H1 (cell line): ENCODE results near the gene KLHDC4. TPM values are rescaled to one million over a fixed set of nuclear protein-coding genes. Genes with fewer than 3 reads are reported as not detected.
"Not testable (repeated sequence)": the region's sequence is repeated elsewhere in the genome, so short reads cannot be mapped to it uniquely, and the experiment has no call there.

Experiments
- CTCF ChIA-PET: fragments of 300-600 bp; sonication (Branson Sonifier 250); formaldehyde crosslinking; loops from one replicate; lab custom pipeline; 2021; ENCODE audit not compliant: partially characterized antibody; lab: Charles Lee
- POLR2A ChIA-PET: fragments of 300-600 bp; sonication (Branson Sonifier 250); formaldehyde crosslinking; loops from one replicate; lab custom pipeline; 2021; ENCODE audit warnings: inconsistent platforms; ENCODE audit not compliant: partially characterized antibody; lab: Charles Lee
- DNase-seq, 2 experiments: peaks; one replicate each; pipeline versions ENCODE4 v3.0.0 to v3.0.0-alpha.2; 2010 to 2022; ENCODE audit warnings: low spot score in 2 of 2, low read depth in 1 of 2, mixed read lengths in 1 of 2
- FAIRE-seq: peaks from 2 replicates; lab custom pipeline; 2011; peaks lifted over from hg19 to GRCh38; lab: Jason Lieb, UNC
- H2AFZ ChIP-seq: 2 replicates; pipeline ENCODE4 v1.8.1; 2012; ENCODE audit warnings: low read length, inconsistent platforms
- H2AK5ac ChIP-seq: 2 replicates; pipeline ENCODE4 v1.6.1; 2013; ENCODE audit warnings: low read depth, low read length
- H2BK120ac ChIP-seq: replicated peaks from 2 replicates; pipeline ENCODE3; 2013; ENCODE audit warnings: low read depth, low read length, inconsistent platforms
- H2BK12ac ChIP-seq: 2 replicates; pipeline ENCODE4 v1.6.1; 2013; ENCODE audit warnings: low read depth, low read length
- H2BK15ac ChIP-seq: 2 replicates; pipeline ENCODE4 v1.6.1; 2013; ENCODE audit warnings: low read length
- H2BK20ac ChIP-seq: 2 replicates; pipeline ENCODE4 v1.6.1; 2013; ENCODE audit warnings: low read length
- H2BK5ac ChIP-seq: 2 replicates; pipeline ENCODE4 v1.6.1; 2013; ENCODE audit warnings: low read depth, low read length
- H3K14ac ChIP-seq: 2 replicates; pipeline ENCODE4 v1.6.1; 2013; ENCODE audit warnings: inconsistent platforms; ENCODE audit not compliant: insufficient read length
- H3K18ac ChIP-seq: 2 replicates; pipeline ENCODE4 v1.6.1; 2013; ENCODE audit warnings: low read length; ENCODE audit errors: extremely low read depth
- H3K23ac ChIP-seq: 2 replicates; pipeline ENCODE4 v1.6.1; 2013; ENCODE audit warnings: inconsistent platforms; ENCODE audit not compliant: insufficient read length
- H3K23me2 ChIP-seq: 2 replicates; pipeline ENCODE4 v1.6.1; 2013; ENCODE audit warnings: low read depth, low read length
- H3K27ac ChIP-seq: 2 replicates; pipeline ENCODE4 v1.6.1; 2011; ENCODE audit warnings: low read depth, low read length, inconsistent platforms
- H3K27me3 ChIP-seq, 4 experiments: replicated peaks in 1 of 4; 1 replicate in 1 of 4; 2 replicates in 3 of 4; pipeline versions ENCODE4 v1.6.1 to v1.8.1; 2011 to 2013; ENCODE audit warnings: low read length in 3 of 4, mild to moderate bottlenecking in 3 of 4, inconsistent platforms in 2 of 4, mixed read lengths in 2 of 4, moderate library complexity in 1 of 4; ENCODE audit not compliant: control insufficient read depth in 3 of 4, insufficient read depth in 3 of 4; ENCODE audit errors: extremely low read depth in 1 of 4
- H3K36me3 ChIP-seq, 4 experiments: 2 replicates each; pipeline versions ENCODE4 v1.6.1 to v1.8.1; 2011 to 2013; ENCODE audit warnings: mild to moderate bottlenecking in 4 of 4, low read length in 3 of 4, moderate library complexity in 2 of 4, control low read depth in 1 of 4, inconsistent platforms in 1 of 4; ENCODE audit not compliant: insufficient read depth in 4 of 4, control insufficient read depth in 2 of 4
- H3K4ac ChIP-seq: replicated peaks from 2 replicates; pipeline ENCODE3; 2013; ENCODE audit warnings: low read length, low read depth, mixed read lengths, inconsistent platforms; ENCODE audit not compliant: insufficient read length
- H3K4me1 ChIP-seq, 4 experiments: replicated peaks in 1 of 4; 1 replicate in 1 of 4; 2 replicates in 3 of 4; pipeline versions ENCODE4 v1.6.1 to v1.8.1; 2011 to 2013; ENCODE audit warnings: low read length in 3 of 4, inconsistent platforms in 2 of 4, mixed read lengths in 1 of 4; ENCODE audit not compliant: insufficient read depth in 4 of 4, control insufficient read depth in 3 of 4
- H3K4me2 ChIP-seq, 2 experiments: 2 replicates each; pipeline versions ENCODE4 v1.6.1 to v1.8.1; 2011 to 2013; ENCODE audit warnings: low read depth in 2 of 2, low read length in 2 of 2, control low read depth in 1 of 2, inconsistent platforms in 1 of 2, mild to moderate bottlenecking in 1 of 2; ENCODE audit not compliant: insufficient read depth in 1 of 2
- H3K4me3 ChIP-seq, 4 experiments: fragments of 200-600, 300-600 bp in 1 of 4; sonication (generic), shearing (Covaris generic), sonication (Bioruptor Twin) in 1 of 4; 2 replicates each; pipeline versions ENCODE4 v1.5.1 to v1.8.1; 2011 to 2016; ENCODE audit warnings: low read length in 4 of 4, low read depth in 3 of 4, control low read depth in 2 of 4, inconsistent platforms in 2 of 4, mild to moderate bottlenecking in 2 of 4, mixed read lengths in 1 of 4, moderate library complexity in 1 of 4; ENCODE audit not compliant: insufficient read depth in 2 of 4; ENCODE audit errors: extremely low read depth in 1 of 4
- H3K56ac ChIP-seq: replicated peaks from 2 replicates; pipeline ENCODE3; 2013; ENCODE audit warnings: low read depth, mild to moderate bottlenecking, mixed read lengths, low read length, inconsistent platforms; ENCODE audit not compliant: insufficient read length
- H3K79me1 ChIP-seq: 2 replicates; pipeline ENCODE4 v1.6.1; 2013; ENCODE audit warnings: low read depth, low read length, control low read depth
- H3K79me2 ChIP-seq, 2 experiments: 2 replicates each; pipeline versions ENCODE4 v1.6.1 to v1.8.1; 2012 to 2013; ENCODE audit warnings: low read length in 2 of 2, mild to moderate bottlenecking in 2 of 2, inconsistent platforms in 1 of 2; ENCODE audit not compliant: insufficient read depth in 2 of 2, control insufficient read depth in 1 of 2
- H3K9ac ChIP-seq, 4 experiments: replicated peaks in 1 of 4; 1 replicate in 1 of 4; 2 replicates in 3 of 4; pipeline versions ENCODE4 v1.6.1 to v1.8.1; 2011 to 2013; ENCODE audit warnings: low read depth in 3 of 4, low read length in 3 of 4, control low read depth in 2 of 4, mild to moderate bottlenecking in 2 of 4, moderate library complexity in 2 of 4, inconsistent platforms in 1 of 4; ENCODE audit errors: extremely low read depth in 1 of 4
- H3K9me3 ChIP-seq, 2 experiments: 2 replicates each; pipeline versions ENCODE4 v1.6.1 to v1.8.1; 2012 to 2013; ENCODE audit warnings: mild to moderate bottlenecking in 2 of 2, moderate library complexity in 2 of 2, control low read depth in 1 of 2, inconsistent platforms in 1 of 2, low read depth in 1 of 2, low read length in 1 of 2, mixed read lengths in 1 of 2; ENCODE audit not compliant: insufficient read depth in 2 of 2
- H4K20me1 ChIP-seq, 2 experiments: replicated peaks in 1 of 2; 2 replicates each; pipeline versions ENCODE3 to v1.8.1; 2011 to 2013; ENCODE audit warnings: inconsistent platforms in 2 of 2, low read length in 2 of 2, mild to moderate bottlenecking in 1 of 2; ENCODE audit not compliant: insufficient read depth in 2 of 2, control insufficient read depth in 1 of 2
- H4K5ac ChIP-seq: 2 replicates; pipeline ENCODE4 v1.6.1; 2013; ENCODE audit warnings: low read length, low read depth, mixed read lengths, inconsistent platforms; ENCODE audit not compliant: insufficient read length
- H4K8ac ChIP-seq: 2 replicates; pipeline ENCODE4 v1.8.0; 2013; ENCODE audit warnings: mild to moderate bottlenecking, moderate library complexity, low read length, inconsistent platforms; ENCODE audit not compliant: insufficient read depth; ENCODE audit errors: extremely low read depth
- H4K91ac ChIP-seq: replicated peaks from 2 replicates; pipeline ENCODE3; 2013; ENCODE audit warnings: low read length, mixed read lengths, inconsistent platforms; ENCODE audit not compliant: insufficient read length
- WGBS, 2 experiments: shearing (Covaris generic) in 1 of 2; methylation state at CpG; one replicate each; pipeline versions ENCODE4 v1.1.6 to v1.1.7; 2013 to 2015; ENCODE audit warnings: low lambda C conversion rate in 2 of 2, mixed read lengths in 2 of 2, inconsistent platforms in 1 of 2, low coverage in 1 of 2, missing lambda C conversion rate in 1 of 2; ENCODE audit not compliant: insufficient replicate concordance in 2 of 2, insufficient coverage in 1 of 2, insufficient read length in 1 of 2; ENCODE audit errors: extremely low coverage in 1 of 2, missing lambda C conversion rate in 1 of 2; 5-methylcytosine and 5-hydroxymethylcytosine counted together
- polyA plus RNA-seq, 7 experiments: library from polyadenylated mRNA; depleted of rRNA in 3 of 7; stranded (reverse) in 5 of 7; unstranded in 2 of 7; fragments of >200 nt in 5 of 7; fragments of 200-250 nt in 2 of 7; gene quantifications; 1 replicate in 5 of 7; 2 replicates in 1 of 7; 4 replicates in 1 of 7; pipeline versions ENCODE4 v1.2.1 to v1.2.3, GENCODE V29; 2011 to 2013; ENCODE audit warnings: missing spikeins in 2 of 7, mixed read lengths in 2 of 7
- total RNA-seq: library from RNA; stranded (reverse); fragmentation: NEBNext Ultra II Directional; extraction: Animal tissue kit (Norgen Biotek cat#: 25700); gene quantifications from 2 replicates; pipeline ENCODE4 v1.2.1, GENCODE V29; 2021

Gene KLHDC4
- total and polyA plus RNA-seq, 2 of the 8 experiments (the other 6 are each of a cell fraction or from before 2014, with no cell fraction given): 23.7 to 63.9 TPM

- H3K18ac ChIP-seq, H4K91ac ChIP-seq, H4K5ac ChIP-seq, H3K27ac ChIP-seq, H4K8ac ChIP-seq, H3K4me2 ChIP-seq, H3K36me3 ChIP-seq, H3K23ac ChIP-seq, H3K14ac ChIP-seq, H2AK5ac ChIP-seq, H2BK120ac ChIP-seq, H2BK15ac ChIP-seq, H2BK5ac ChIP-seq, H3K27me3 ChIP-seq, H3K4me1 ChIP-seq, H3K23me2 ChIP-seq, H3K79me2 ChIP-seq, H3K79me1 ChIP-seq, H2BK20ac ChIP-seq, H3K9ac ChIP-seq, H2BK12ac ChIP-seq, H3K56ac ChIP-seq, H3K4ac ChIP-seq, FAIRE-seq, DNase-seq, H4K20me1 ChIP-seq, H3K9me3 ChIP-seq, H2AFZ ChIP-seq, H3K4me3 ChIP-seq: not testable (repeated sequence)
- WGBS, 2 experiments: 89% methylated on average over 1 of the region's 1 CpG; no CpG with 5 or more reads in 1 of the 2 experiments
- POLR2A ChIA-PET: interaction anchor here (1.8 to 6.0 kb wide), 5 partner anchors 10 to 41 kb away, joined by 4 to 27 read pairs (median 18); no protein-coding TSS in a partner anchor
- CTCF ChIA-PET: interaction anchor here (0.7 to 5.0 kb wide), 10 partner anchors 9 to 95 kb away, joined by 3 to 37 read pairs (median 7); no protein-coding TSS in a partner anchor
Observed at GRCh38 chr16:87811454-87811853, 45.7 kb upstream of the KLHDC4 start.
